OCI-LY7 (cell line): Measurements from ENCODE around the gene CACNB2. TPM values are rescaled to one million over a fixed set of nuclear protein-coding genes. Genes with fewer than 3 reads are reported as not detected.

Experiments
- BruUV-seq: library from RNA; stranded (reverse); fragments of 400-500 nt; replicated peaks from 2 replicates; lab custom pipeline; 2021; lab: Mats Ljungman, UMichigan
- CTCF ChIA-PET: fragments of 300-600 bp; sonication (Branson Sonifier 250); formaldehyde crosslinking; loops from one replicate; lab custom pipeline; 2022; ENCODE audit warnings: antibody characterized with exemption; ENCODE audit not compliant: unreplicated experiment; lab: Charles Lee
- POLR2A ChIA-PET: fragments of 300-600 bp; sonication (Branson Sonifier 250); formaldehyde crosslinking; loops from one replicate; lab custom pipeline; 2022; ENCODE audit warnings: antibody characterized with exemption; lab: Charles Lee
- DNase-seq: peaks from one replicate; pipeline ENCODE4 v3.0.0-alpha.2; 2015; ENCODE audit warnings: low spot score
- H2AFZ ChIP-seq: fragments of 200-600 bp; sonication (generic), shearing (Covaris generic); 2 replicates; pipeline ENCODE4 v1.6.1; 2014; ENCODE audit warnings: mild to moderate bottlenecking, antibody characterized with exemption, low read length, moderate library complexity
- H3K27ac ChIP-seq: fragments of 200-600 bp; sonication (generic); 2 replicates; pipeline ENCODE4 v1.5.1; 2014; ENCODE audit warnings: mixed run types, low read depth, mild to moderate bottlenecking, moderate library complexity, low read length, inconsistent platforms; ENCODE audit not compliant: poor library complexity, severe bottlenecking
- H3K36me3 ChIP-seq: fragments of 200-600 bp; sonication (generic); 2 replicates; pipeline ENCODE4 v1.6.1; 2014; ENCODE audit warnings: mild to moderate bottlenecking, antibody characterized with exemption, low read length, moderate library complexity, mixed read lengths; ENCODE audit not compliant: insufficient read depth
- H3K4me1 ChIP-seq: fragments of 200-600 bp; sonication (generic); 2 replicates; pipeline ENCODE4 v1.5.1; 2014; ENCODE audit warnings: mild to moderate bottlenecking, low read length; ENCODE audit not compliant: insufficient read depth, poor library complexity, severe bottlenecking
- H3K4me2 ChIP-seq: fragments of 200-600 bp; sonication (generic); 2 replicates; pipeline ENCODE4 v1.6.1; 2014; ENCODE audit warnings: mild to moderate bottlenecking, low read length
- H3K4me3 ChIP-seq: fragments of 200-600 bp; sonication (generic); 2 replicates; pipeline ENCODE4 v1.5.1; 2014; ENCODE audit warnings: mild to moderate bottlenecking, low read depth, low read length; ENCODE audit not compliant: poor library complexity, severe bottlenecking
- H3K79me2 ChIP-seq: fragments of 200-600 bp; sonication (generic); 2 replicates; pipeline ENCODE4 v1.6.1; 2016; ENCODE audit warnings: low read depth, mild to moderate bottlenecking, low read length, moderate library complexity, mixed read lengths; ENCODE audit not compliant: insufficient read depth
- H3K9me2 ChIP-seq: fragments of 200-600 bp; sonication (generic); 2 replicates; pipeline ENCODE4 v1.6.1; 2016; ENCODE audit warnings: mild to moderate bottlenecking, low read length, mixed read lengths; ENCODE audit not compliant: insufficient read depth
- H3K9me3 ChIP-seq: fragments of 200-600 bp; sonication (generic); 2 replicates; pipeline ENCODE4 v1.6.1; 2014; ENCODE audit warnings: mild to moderate bottlenecking, mixed run types, low read length, mixed read lengths
- H4K20me1 ChIP-seq: fragments of 200-600 bp; sonication (generic); 2 replicates; pipeline ENCODE4 v1.6.1; 2014; ENCODE audit warnings: mild to moderate bottlenecking, antibody characterized with exemption, low read length, moderate library complexity, mixed read lengths; ENCODE audit not compliant: insufficient read depth
- EZH2phosphoT487 ChIP-seq: fragments of 200-600 bp; sonication (generic); IDR thresholded peaks from 2 replicates; pipeline ENCODE4 v1.6.1; 2018; ENCODE audit warnings: low read depth, borderline replicate concordance, mild to moderate bottlenecking, mixed run types, antibody characterized with exemption, low read length, moderate library complexity, mixed read lengths
- intact Hi-C: fragments of 100-400 bp; cut with micrococcal nuclease; formaldehyde crosslinking; loops from one replicate; pipeline ENCODE4 v1.10.0; 2022; ENCODE audit not compliant: unreplicated experiment
- total RNA-seq, 2 experiments: library from RNA; depleted of rRNA in 1 of 2; stranded (reverse); fragments of >200 nt in 1 of 2; shearing (Covaris generic) in 1 of 2; gene quantifications; 2 replicates each; pipeline ENCODE4 v1.2.3, GENCODE V29; 2014 to 2022
- TF ChIP-seq, protein P1 (sequence below): fragments of 200-600 bp; sonication (generic); conservative IDR thresholded peaks from 2 replicates; pipeline ENCODE4 v1.5.1; 2014; ENCODE audit warnings: mild to moderate bottlenecking, antibody characterized with exemption, low read length, moderate library complexity, mixed read lengths

The CACNB2 gene
- total RNA-seq, 2 experiments from 2014 or later: not detected

DNA sequence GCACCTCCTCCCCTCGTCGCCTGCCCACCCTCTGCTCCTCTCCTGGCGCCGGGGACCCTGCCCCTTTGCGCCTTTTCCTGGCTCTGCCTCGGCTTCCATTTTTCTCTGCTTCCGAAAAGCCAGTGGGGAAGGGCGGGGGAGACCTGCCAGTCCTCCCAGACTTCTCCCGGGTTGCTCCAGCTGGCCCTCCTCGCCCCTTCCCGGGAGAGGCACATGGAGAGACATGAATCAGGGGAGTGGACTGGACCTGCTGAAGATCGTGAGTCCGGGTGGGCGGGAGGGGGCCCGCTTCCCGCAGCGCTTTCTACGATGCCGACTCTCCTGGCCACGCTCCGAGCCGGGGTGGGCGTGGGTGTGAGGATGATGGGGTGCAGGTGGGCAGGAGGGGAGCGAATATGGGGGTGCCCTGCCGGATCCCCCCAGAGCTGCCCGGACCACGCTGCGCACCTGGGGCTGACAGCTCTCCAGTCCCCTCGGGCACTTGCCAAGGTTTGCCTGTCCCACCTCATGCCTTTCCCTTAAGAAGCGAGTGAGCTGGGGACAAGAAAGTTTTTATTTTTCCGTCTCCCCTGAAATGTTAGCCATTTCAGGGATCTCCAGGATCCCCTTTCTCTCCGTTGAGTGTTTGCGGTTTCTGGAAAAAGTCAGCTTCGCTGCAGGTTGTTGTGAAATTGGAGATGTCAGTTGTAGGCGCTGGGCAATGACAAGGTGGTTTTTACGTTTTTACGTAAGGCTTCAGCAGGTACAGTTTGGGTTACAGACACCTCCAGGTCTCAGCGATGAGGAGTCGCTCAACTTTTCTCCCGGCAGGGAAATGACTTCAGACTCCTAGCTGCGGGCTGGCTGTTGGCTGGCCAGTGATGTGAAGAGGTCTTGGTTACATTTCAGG is 977 bp downstream of the CACNB2 start:
- Histone ChIP-seq H3K9me3 (no peaks in the 10 kb centered on the region), H3K9me2 (no peaks in the 10 kb centered on the region), H3K36me3 (no peaks in the 10 kb centered on the region), H3K4me1 (no peaks in the 10 kb centered on the region), H4K20me1 (no peaks in the 10 kb centered on the region), H3K79me2 (no peaks in the 10 kb centered on the region), H3K4me3 (no peak overlapping the region), H2AFZ (no peak overlapping the region), H3K4me2 (no peak overlapping the region), H3K27ac (no peak overlapping the region)
- no peak for TF ChIP-seq EZH2phosphoT487
- TF ChIP-seq, protein P1, sequence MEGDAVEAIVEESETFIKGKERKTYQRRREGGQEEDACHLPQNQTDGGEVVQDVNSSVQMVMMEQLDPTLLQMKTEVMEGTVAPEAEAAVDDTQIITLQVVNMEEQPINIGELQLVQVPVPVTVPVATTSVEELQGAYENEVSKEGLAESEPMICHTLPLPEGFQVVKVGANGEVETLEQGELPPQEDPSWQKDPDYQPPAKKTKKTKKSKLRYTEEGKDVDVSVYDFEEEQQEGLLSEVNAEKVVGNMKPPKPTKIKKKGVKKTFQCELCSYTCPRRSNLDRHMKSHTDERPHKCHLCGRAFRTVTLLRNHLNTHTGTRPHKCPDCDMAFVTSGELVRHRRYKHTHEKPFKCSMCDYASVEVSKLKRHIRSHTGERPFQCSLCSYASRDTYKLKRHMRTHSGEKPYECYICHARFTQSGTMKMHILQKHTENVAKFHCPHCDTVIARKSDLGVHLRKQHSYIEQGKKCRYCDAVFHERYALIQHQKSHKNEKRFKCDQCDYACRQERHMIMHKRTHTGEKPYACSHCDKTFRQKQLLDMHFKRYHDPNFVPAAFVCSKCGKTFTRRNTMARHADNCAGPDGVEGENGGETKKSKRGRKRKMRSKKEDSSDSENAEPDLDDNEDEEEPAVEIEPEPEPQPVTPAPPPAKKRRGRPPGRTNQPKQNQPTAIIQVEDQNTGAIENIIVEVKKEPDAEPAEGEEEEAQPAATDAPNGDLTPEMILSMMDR: no peak
- no TSS peak for BruUV-seq
- intact Hi-C loops: no loop called here
- ChIA-PET POLR2A (no interaction called here), CTCF (no interaction called here)
- DNase-seq: no peak

DNA sequence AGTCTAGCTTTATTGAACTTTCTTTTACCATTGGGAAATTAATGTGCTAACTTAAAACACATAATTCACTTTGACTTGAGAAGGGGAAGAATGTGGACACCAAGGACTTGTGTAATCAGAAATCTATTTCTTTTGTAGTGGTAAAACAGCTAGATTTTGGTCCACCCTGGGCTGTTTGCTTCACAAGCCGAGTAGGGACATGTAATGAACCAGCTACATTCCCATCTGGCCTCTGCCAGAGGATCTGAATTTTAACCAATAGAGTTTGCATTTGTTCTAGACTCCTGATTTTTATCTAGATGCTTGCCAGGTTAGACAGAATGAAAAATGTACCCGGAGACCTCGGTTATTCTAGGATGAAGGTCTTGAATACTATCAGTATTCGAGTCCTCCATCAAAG is 1.9 kb downstream of the CACNB2 start:
- TF ChIP-seq, protein P1: no peak
- TF ChIP-seq EZH2phosphoT487: no peak
- POLR2A ChIA-PET: no interaction called here
- CTCF ChIA-PET: no interaction called here
- H3K9me3 ChIP-seq: no peaks in the 10 kb centered on the region
- intact Hi-C loops: no loop called here
- H3K27ac ChIP-seq: no peak overlapping the region
- H2AFZ ChIP-seq: no peak overlapping the region
- no peaks in the 10 kb centered on the region for H3K36me3 ChIP-seq
- H3K4me1 ChIP-seq: no peaks in the 10 kb centered on the region
- no TSS peak for BruUV-seq
- no peaks in the 10 kb centered on the region for H4K20me1 ChIP-seq
- no peaks in the 10 kb centered on the region for H3K9me2 ChIP-seq
- H3K4me2 ChIP-seq: no peak overlapping the region
- H3K4me3 ChIP-seq: no peak overlapping the region
- DNase-seq: no peak
- H3K79me2 ChIP-seq: no peaks in the 10 kb centered on the region

DNA sequence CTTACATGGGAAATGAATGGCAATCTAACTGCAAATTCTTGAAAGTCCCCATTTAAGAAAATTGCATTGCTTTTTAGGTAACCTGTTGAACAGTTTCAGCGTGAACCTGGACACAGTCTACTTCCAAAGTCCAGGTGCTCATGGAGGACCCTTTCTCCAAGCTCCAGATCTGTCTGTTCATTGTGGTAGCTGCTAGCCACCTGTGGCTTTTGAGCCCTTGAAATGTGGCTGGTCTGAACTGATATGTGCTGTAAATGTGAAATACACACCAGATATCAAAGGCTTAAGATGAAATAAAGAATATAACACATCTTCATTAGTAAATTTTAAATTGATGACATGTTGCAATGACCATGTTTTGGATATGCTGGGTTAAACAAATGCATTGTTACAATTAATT is 4.2 kb downstream of the CACNB2 start:
- H3K4me1 ChIP-seq: no peaks in the 10 kb centered on the region
- H3K4me2 ChIP-seq: no peak overlapping the region
- H3K9me3 ChIP-seq: no peaks in the 10 kb centered on the region
- no peaks in the 10 kb centered on the region for H3K79me2 ChIP-seq
- no peak overlapping the region for H3K27ac ChIP-seq
- H3K9me2 ChIP-seq: no peaks in the 10 kb centered on the region
- POLR2A ChIA-PET: no interaction called here
- DNase-seq: no peak
- CTCF ChIA-PET: no interaction called here
- H2AFZ ChIP-seq: no peak overlapping the region
- BruUV-seq: no TSS peak
- intact Hi-C loops: no loop called here
- TF ChIP-seq, protein P1: no peak
- no peak for TF ChIP-seq EZH2phosphoT487
- no peaks in the 10 kb centered on the region for H4K20me1 ChIP-seq
- no peaks in the 10 kb centered on the region for H3K36me3 ChIP-seq
- no peak overlapping the region for H3K4me3 ChIP-seq
